Measurements from ENCODE around the gene HOXA3.

- TF ChIP-seq CTCF (IDR thresholded peaks at IDR 0.05) (no peak), POLR2A (IDR thresholded peaks at IDR 0.05) (no peak), EP300 (IDR thresholded peaks at IDR 0.05) (no peak)
Observed at GRCh38 chr7:27160145-27160545, 7.8 kb upstream of the HOXA3 start.
